NCI-H2227 (cell line): ENCODE data around the gene BCO1.
A peak's percentile ranks its signal among the peaks of the same experiment; 100 is the strongest.

Experiments used
- DNase-seq: peaks from one replicate; lab custom pipeline; 2025; ENCODE audit not compliant: unreplicated experiment; lab: John Stamatoyannopoulos, UW

Gene BCO1

DNA sequence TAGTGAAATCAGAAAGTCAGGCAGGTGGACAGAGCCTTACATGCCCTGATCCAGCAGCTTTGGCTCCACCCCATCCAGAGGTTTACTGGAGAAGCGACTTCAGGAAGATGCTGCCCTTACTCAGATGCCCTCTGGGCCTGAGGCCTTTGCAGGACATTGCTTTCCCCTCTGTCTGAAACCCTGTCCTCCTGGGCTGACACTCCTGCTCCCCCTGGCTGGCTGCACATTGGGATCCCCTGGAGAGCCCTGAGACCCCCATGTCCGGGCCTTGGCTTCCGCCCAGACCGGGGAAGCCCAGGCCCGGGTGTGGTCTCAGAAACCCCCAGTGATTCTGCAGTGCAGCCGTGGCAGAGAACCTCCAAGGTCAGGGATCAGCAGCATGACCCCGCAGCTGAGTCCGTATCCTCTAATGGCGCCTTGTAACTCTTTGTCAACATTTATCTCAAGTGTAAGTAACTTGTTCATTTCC lies 36.6 kb downstream of the BCO1 start:
- no peak for DNase-seq

DNA sequence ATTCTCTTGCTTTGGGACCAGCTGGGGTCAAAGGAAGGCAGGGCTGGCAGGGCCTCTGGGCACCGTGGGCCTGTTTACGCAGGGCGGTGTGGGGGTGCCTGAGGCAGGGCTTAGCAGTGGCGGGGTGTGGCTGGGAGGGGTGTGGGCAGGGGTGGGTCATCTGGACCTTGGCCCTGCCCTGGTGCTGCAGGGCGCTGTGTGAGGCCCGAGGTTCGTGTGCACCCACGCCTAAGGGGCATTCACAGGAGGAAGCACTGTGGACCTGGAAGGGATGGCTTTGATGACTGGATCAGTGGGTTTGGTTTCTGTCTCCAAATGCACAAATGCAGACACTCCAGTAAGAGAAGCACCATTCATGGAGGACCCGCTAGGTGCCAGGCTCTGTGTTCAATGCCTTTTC lies 37.3 kb downstream of the BCO1 start:
- DNase-seq, result no peak

GRCh38 chr16:81276323-81276722 lies 37.8 kb downstream of the BCO1 start:
- no peak for DNase-seq

GRCh38 chr16:81277541-81278080 lies 39.1 kb downstream of the BCO1 start:
- DNase-seq, result no peak

- DNase-seq, result no peak
These were observed 40.0 kb downstream of the BCO1 start for GRCh38 chr16:81278526-81278925.

- no peak for DNase-seq
These were observed 40.9 kb downstream of the BCO1 start for GRCh38 chr16:81279392-81279791.

DNA sequence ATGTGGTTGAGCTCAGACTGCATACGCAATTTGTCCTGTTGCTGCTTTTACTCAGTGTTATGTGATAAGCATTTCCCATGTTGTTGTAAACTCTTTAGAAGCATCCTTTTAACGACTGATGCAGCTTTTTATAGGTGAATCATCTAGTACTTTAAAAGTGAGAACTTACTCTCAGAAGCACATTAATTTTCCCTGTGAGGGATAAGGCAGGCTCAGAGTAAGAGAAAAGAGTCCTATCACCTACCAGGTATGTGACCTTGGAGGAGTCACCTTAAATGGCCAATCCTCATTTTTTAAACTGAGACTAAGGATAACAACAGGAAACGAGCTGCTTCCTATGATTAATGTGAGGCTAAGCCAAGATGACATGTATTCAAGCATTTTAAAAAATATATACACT lies 41.9 kb downstream of the BCO1 start:
- DNase-seq, result no peak

- DNase-seq, result no peak
These were observed 44.6 kb downstream of the BCO1 start for GRCh38 chr16:81283044-81283443.

DNA sequence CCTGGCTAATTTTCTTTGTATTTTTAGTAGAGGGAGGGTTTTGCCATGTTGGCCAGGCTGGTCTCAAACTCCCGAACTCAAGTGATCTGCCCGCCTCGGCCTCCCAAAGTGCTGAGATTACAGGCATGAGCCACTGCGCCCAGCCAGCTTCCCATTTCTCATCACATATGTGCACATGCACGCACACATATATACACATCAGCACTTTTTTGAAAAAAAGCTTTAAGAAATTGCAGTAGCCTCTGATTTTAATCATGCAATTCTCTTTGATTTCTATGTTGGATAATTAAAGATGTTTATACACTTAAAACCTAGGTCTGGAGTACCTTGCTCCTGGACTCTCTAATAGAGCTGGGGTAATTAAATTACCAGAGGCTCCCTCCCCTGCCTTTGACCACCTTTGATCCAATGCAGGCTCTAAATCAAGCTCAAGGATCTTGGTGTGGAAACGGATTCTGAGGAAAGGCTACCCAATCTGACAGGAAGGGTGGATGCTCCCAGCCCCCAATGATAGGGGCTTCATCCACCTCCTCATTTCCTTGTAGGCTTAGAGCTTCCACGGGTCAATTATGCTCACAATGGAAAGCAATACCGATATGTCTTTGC lies 46.6 kb downstream of the BCO1 start:
- DNase-seq, result no peak

- no peak for DNase-seq
These were observed 47.7 kb downstream of the BCO1 start for GRCh38 chr16:81286190-81286589.

DNA sequence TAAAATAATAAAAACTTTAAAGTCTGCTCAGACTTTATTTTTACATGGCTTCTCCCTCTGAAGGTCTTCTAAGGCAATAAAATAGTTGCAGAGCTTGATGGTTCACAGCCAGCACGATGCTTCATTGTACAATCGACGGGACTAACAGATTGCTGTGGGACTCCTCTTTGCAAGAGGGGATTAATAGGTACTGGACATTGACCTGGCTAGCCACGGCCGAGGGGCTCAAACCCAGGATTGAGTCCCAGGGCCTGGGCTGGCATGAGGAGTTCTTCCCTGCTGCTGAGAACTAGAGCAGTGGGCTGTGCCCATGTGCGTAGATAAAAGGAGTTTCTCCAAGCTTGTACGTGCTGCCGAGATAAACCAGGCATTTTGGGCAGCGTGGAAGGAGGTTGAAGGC lies 52.6 kb downstream of the BCO1 start:
- DNase-seq, result no peak

GRCh38 chr16:81292936-81293335 lies 54.4 kb downstream of the BCO1 start:
- DNase-seq, result no peak

GRCh38 chr16:81293909-81294802 lies 55.7 kb downstream of the BCO1 start:
- DNase-seq, result no peak

- no peak for DNase-seq
These were observed 58.1 kb downstream of the BCO1 start for GRCh38 chr16:81296631-81297030.

GRCh38 chr16:81307770-81308169 lies 69.3 kb downstream of the BCO1 start:
- peak; percentile 5 for DNase-seq

DNA sequence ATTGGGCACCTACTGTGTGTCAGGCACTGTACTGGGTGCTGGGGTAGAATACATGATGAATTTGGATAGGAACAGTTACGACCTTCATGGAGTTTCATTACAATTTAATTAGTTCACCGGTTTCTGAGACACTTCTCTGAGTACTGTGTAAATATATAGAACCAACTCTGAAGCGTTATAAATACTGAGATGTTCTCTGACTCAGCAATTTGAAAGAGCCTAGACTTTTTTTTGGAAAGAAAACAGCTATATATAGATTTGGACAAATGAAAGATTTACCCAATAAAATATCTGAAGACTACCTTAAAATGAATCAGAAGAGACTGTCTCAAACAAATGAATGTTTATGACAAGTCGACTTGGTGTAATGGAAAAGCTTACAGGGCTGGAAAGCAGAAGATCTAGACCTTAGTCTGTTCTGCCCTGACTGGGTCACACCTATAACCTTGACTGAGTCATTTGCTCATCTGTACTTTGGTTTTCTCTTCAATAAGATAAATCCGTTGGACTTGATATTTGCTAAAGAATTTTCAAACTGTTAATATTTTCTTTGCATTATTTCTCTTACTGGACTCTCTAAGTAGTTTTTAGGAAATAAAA lies 71.7 kb downstream of the BCO1 start:
- no peak for DNase-seq

DNA sequence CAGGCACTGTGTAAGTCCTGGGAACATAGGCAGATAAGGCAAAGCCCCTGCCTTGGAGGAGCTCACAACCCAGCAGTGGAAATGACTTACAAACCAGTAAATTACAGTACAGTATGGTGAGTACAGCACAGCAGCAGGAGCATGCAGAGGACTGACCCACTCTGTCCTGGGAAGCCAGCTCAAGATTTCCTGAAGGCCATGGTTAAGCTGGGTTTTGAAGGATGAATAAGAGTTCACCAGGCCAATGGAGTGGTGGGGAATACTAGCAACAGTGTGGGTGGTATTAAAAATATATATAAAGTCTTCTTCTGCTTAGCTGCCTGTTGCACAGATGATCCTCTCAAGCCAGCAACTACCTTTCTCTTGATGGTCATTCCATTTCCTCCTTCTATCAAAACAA lies 73.3 kb downstream of the BCO1 start:
- no peak for DNase-seq

GRCh38 chr16:81313701-81314602 lies 75.5 kb downstream of the BCO1 start:
- peak; percentile 3 for DNase-seq

GRCh38 chr16:81314603-81315270 lies 76.2 kb downstream of the BCO1 start, which contains the start of gene GAN:
Gene GAN (plus strand): TSS chr16:81314962. CDS start chr16:81315114, 152 bp downstream.
- DNase-seq, result peak; percentile 95
